GM12878 (cell line): ENCODE data around the gene TPCN2. TPM values are rescaled to one million over a fixed set of nuclear protein-coding genes. Genes with fewer than 3 reads are reported as not detected.

ENCODE experiments used
- ATAC-seq: fragments of 200-7000 bp; cut with Tn5 transposase; 3 replicates; pipeline ENCODE4 v1.9.1; 2020; ENCODE audit warnings: mild to moderate bottlenecking, moderate library complexity
- BruUV-seq: library from RNA; stranded (reverse); fragments of 400-500 nt; replicated peaks from 2 replicates; lab custom pipeline; 2021; lab: Mats Ljungman, UMichigan
- CTCF ChIA-PET: fragments of 300-600 bp; sonication (Branson Sonifier 250); formaldehyde crosslinking; extraction: SDS; loops from one replicate; lab custom pipeline; 2021; ENCODE audit warnings: inconsistent platforms; lab: Yijun Ruan, JAX
- POLR2A ChIA-PET: fragments of 350-600 bp; formaldehyde crosslinking; extraction: SDS; loops from one replicate; lab custom pipeline; 2021; ENCODE audit warnings: inconsistent platforms; lab: Charles Lee
- RAD21 ChIA-PET: fragments of 300-600 bp; sonication (Branson Sonifier 250); formaldehyde crosslinking; loops from one replicate; lab custom pipeline; 2023; ENCODE audit warnings: antibody characterized with exemption; ENCODE audit not compliant: unreplicated experiment; lab: Charles Lee
- SMC1A ChIA-PET: fragments of 300-600 bp; sonication (Branson Sonifier 250); formaldehyde crosslinking; loops from one replicate; lab custom pipeline; 2023; ENCODE audit not compliant: unreplicated experiment, uncharacterized antibody; lab: Charles Lee
- DNase-seq: peaks from one replicate; pipeline ENCODE4 v3.0.0-alpha.2; 2011; ENCODE audit warnings: low read depth, low spot score
- FAIRE-seq: peaks from 3 replicates; lab custom pipeline; 2011; peaks lifted over from hg19 to GRCh38; lab: Jason Lieb, UNC
- H2AFZ ChIP-seq: 2 replicates; pipeline ENCODE4 v1.6.0; 2011; ENCODE audit warnings: low read depth, low read length, control low read depth; ENCODE audit not compliant: control insufficient read depth
- H3K27ac ChIP-seq: 2 replicates; pipeline ENCODE4 v1.5.1; 2011; ENCODE audit warnings: control low read depth; ENCODE audit not compliant: control insufficient read depth, insufficient read depth
- H3K27me3 ChIP-seq, 2 experiments: replicated peaks in 1 of 2; 2 replicates each; pipeline versions ENCODE4 v1.6.0 to v1.6.1; 2011; ENCODE audit warnings: low read length in 1 of 2; ENCODE audit not compliant: control insufficient read depth in 2 of 2, insufficient read depth in 2 of 2
- H3K36me3 ChIP-seq, 2 experiments: 2 replicates each; pipeline ENCODE4 v1.5.1; 2011; ENCODE audit warnings: low read length in 1 of 2; ENCODE audit not compliant: control insufficient read depth in 2 of 2, insufficient read depth in 2 of 2
- H3K4me1 ChIP-seq: 2 replicates; pipeline ENCODE4 v1.6.1; 2011; ENCODE audit warnings: mild to moderate bottlenecking, low read length, moderate library complexity, mixed read lengths; ENCODE audit not compliant: control insufficient read depth, insufficient read depth
- H3K4me2 ChIP-seq: 2 replicates; pipeline ENCODE4 v1.6.0; 2011; ENCODE audit warnings: control low read depth; ENCODE audit not compliant: control insufficient read depth, insufficient read depth
- H3K4me3 ChIP-seq: fragments of 200-600 bp; sonication (generic); 2 replicates; pipeline ENCODE4 v1.5.1; 2016
- H3K79me2 ChIP-seq: 2 replicates; pipeline ENCODE4 v1.6.0; 2011; ENCODE audit warnings: low read length; ENCODE audit not compliant: control insufficient read depth, insufficient read depth
- H3K9ac ChIP-seq: 2 replicates; pipeline ENCODE4 v1.8.0; 2011; ENCODE audit warnings: low read length, control low read depth, mixed read lengths; ENCODE audit not compliant: control insufficient read depth, insufficient read depth
- H3K9me3 ChIP-seq: replicated peaks from 3 replicates; pipeline ENCODE4 v1.5.1; 2011; ENCODE audit warnings: mild to moderate bottlenecking, low read length; ENCODE audit not compliant: control insufficient read depth, insufficient read depth
- H4K20me1 ChIP-seq: 2 replicates; pipeline ENCODE4 v1.6.0; 2011; ENCODE audit not compliant: control insufficient read depth, insufficient read depth
- BRCA1 ChIP-seq: IDR thresholded peaks from 2 replicates; pipeline ENCODE4 v1.6.1; 2011; ENCODE audit warnings: low read depth, low read length, improper control_type of control experiment
- CBFB ChIP-seq: IDR thresholded peaks from 2 replicates; pipeline ENCODE4 v1.6.1; 2016; ENCODE audit warnings: antibody characterized with exemption, low read depth
- CBX5 ChIP-seq: sonication (generic); IDR thresholded peaks from 2 replicates; pipeline ENCODE4 v1.6.1; 2016; ENCODE audit warnings: low read depth, moderate library complexity, mild to moderate bottlenecking, inconsistent platforms
- CHD2 ChIP-seq: IDR thresholded peaks from 2 replicates; pipeline ENCODE4 v1.6.1; 2011; ENCODE audit warnings: low read depth, low read length, improper control_type of control experiment, borderline replicate concordance
- JUND ChIP-seq: IDR thresholded peaks from 2 replicates; pipeline ENCODE4 v1.6.1; 2012; ENCODE audit warnings: low read depth, mild to moderate bottlenecking, low read length, improper control_type of control experiment, moderate library complexity
- LARP7 ChIP-seq: fragments of 450-650 bp; IDR thresholded peaks from 2 replicates; pipeline ENCODE4 v1.6.1; 2017; ENCODE audit warnings: mild to moderate bottlenecking
- NFIC ChIP-seq: IDR thresholded peaks from 2 replicates; pipeline ENCODE4 v1.6.1; 2012; ENCODE audit warnings: low read depth, mild to moderate bottlenecking, inconsistent platforms, low read length, moderate library complexity
- NR2C2 ChIP-seq: IDR thresholded peaks from 2 replicates; pipeline ENCODE4 v1.6.1; 2011; ENCODE audit warnings: borderline replicate concordance, low read depth; ENCODE audit not compliant: control insufficient read depth, insufficient read length
- RCOR1 ChIP-seq: conservative IDR thresholded peaks from 2 replicates; pipeline ENCODE4 v1.6.1; 2012; ENCODE audit warnings: low read depth, low read length, improper control_type of control experiment
- SMAD1 ChIP-seq: fragments of 450-650 bp; IDR thresholded peaks from 2 replicates; pipeline ENCODE4 v1.6.1; 2018; ENCODE audit warnings: mild to moderate bottlenecking, low read depth; ENCODE audit not compliant: partially characterized antibody
- SMAD5 ChIP-seq: IDR thresholded peaks from 2 replicates; pipeline ENCODE4 v1.6.1; 2016; ENCODE audit warnings: antibody characterized with exemption, low read depth
- SRF ChIP-seq, 2 experiments: IDR thresholded peaks; 2 replicates each; pipeline ENCODE4 v1.6.1; 2011; ENCODE audit warnings: low read depth in 2 of 2, low read length in 2 of 2, mild to moderate bottlenecking in 1 of 2, moderate library complexity in 1 of 2
- TBL1XR1 ChIP-seq: IDR thresholded peaks from 2 replicates; pipeline ENCODE4 v1.6.1; 2012; ENCODE audit warnings: low read depth, low read length, improper control_type of control experiment
- TCF3 ChIP-seq: IDR thresholded peaks from 2 replicates; pipeline ENCODE4 v1.6.1; 2012; ENCODE audit warnings: low read depth, mild to moderate bottlenecking, low read length, borderline replicate concordance; ENCODE audit not compliant: insufficient read depth
- YBX1 ChIP-seq: fragments of 450-650 bp; IDR thresholded peaks from 2 replicates; pipeline ENCODE4 v1.6.1; 2016; ENCODE audit warnings: antibody characterized with exemption
- ZNF24 ChIP-seq: fragments of 450-650 bp; IDR thresholded peaks from 2 replicates; pipeline ENCODE4 v1.6.1; 2017; ENCODE audit warnings: antibody characterized with exemption, mild to moderate bottlenecking
- WGBS: methylation state at CpG from one replicate; pipeline ENCODE4 v1.1.6; 2016; ENCODE audit warnings: low lambda C conversion rate; ENCODE audit not compliant: insufficient replicate concordance, insufficient coverage; ENCODE audit errors: missing lambda C conversion rate; 5-methylcytosine and 5-hydroxymethylcytosine counted together
- in situ Hi-C: fragments of 300-500 bp; cut with MboI; formaldehyde crosslinking; loops from 9 replicates; pipeline ENCODE4 v1.14.3; 2018; ENCODE audit warnings: mixed read lengths
- intact Hi-C: fragments of 100-400 bp; cut with micrococcal nuclease; formaldehyde crosslinking; loops from one replicate; pipeline ENCODE4 v1.14.2; 2022; ENCODE audit not compliant: unreplicated experiment
- polyA plus RNA-seq, 11 experiments: library from polyadenylated mRNA; depleted of rRNA in 4 of 11; unstranded in 6 of 11; stranded (reverse) in 5 of 11; fragments of >200 nt; fragmentation: Nextera tagmentation in 4 of 11; fragmentation: Illumina TruSeq in 1 of 11; extraction: Ambion mirVana in 4 of 11; extraction: Trizol in 1 of 11; gene quantifications; 1 replicate in 1 of 11; 2 replicates in 10 of 11; pipeline versions ENCODE4 v1.2.1 to v1.2.3, GENCODE V29; 2011 to 2016; ENCODE audit warnings: inconsistent platforms in 2 of 11, missing spikeins in 2 of 11, low read depth in 1 of 11
- total RNA-seq, 4 experiments: library from RNA; depleted of rRNA in 3 of 4; stranded (reverse); fragments of >200 nt in 3 of 4; fragmentation: Illumina TruSeq in 1 of 4; extraction: Trizol in 1 of 4; gene quantifications; 2 replicates each; pipeline versions ENCODE4 v1.2.1 to v1.2.3, GENCODE V29; 2013 to 2021
- TF ChIP-seq, protein P1 (sequence below): fragments of 450-650 bp; IDR thresholded peaks from 2 replicates; pipeline ENCODE4 v1.6.1; 2017; ENCODE audit warnings: low read depth, mild to moderate bottlenecking, moderate library complexity
- TF ChIP-seq, protein P2 (sequence below): IDR thresholded peaks from 2 replicates; pipeline ENCODE4 v1.6.1; 2011; ENCODE audit warnings: low read depth, mild to moderate bottlenecking, low read length, moderate library complexity, borderline replicate concordance; ENCODE audit errors: extremely low read depth
- TF ChIP-seq, protein P3 (sequence below): fragments of 450-650 bp; IDR thresholded peaks from 2 replicates; pipeline ENCODE4 v1.6.1; 2014; ENCODE audit warnings: mild to moderate bottlenecking

TPCN2 gene
- total and polyA plus RNA-seq, 10 of the 15 experiments (the other 5 are each of a cell fraction or from before 2014, with no cell fraction given) = 1.7 to 18.4 (median 8.4) TPM

GRCh38 chr11:69136471-69136870 lies 87.7 kb downstream of the TPCN2 start:
- no peak for TF ChIP-seq NR2C2
- TF ChIP-seq SMAD5 = no peak
- TF ChIP-seq NFIC = no peak
- no peak for TF ChIP-seq RCOR1
- no peak for TF ChIP-seq BRCA1
- TF ChIP-seq TCF3 = no peak
- TF ChIP-seq CBFB = no peak
- no peak for TF ChIP-seq LARP7
- TF ChIP-seq, protein P1, sequence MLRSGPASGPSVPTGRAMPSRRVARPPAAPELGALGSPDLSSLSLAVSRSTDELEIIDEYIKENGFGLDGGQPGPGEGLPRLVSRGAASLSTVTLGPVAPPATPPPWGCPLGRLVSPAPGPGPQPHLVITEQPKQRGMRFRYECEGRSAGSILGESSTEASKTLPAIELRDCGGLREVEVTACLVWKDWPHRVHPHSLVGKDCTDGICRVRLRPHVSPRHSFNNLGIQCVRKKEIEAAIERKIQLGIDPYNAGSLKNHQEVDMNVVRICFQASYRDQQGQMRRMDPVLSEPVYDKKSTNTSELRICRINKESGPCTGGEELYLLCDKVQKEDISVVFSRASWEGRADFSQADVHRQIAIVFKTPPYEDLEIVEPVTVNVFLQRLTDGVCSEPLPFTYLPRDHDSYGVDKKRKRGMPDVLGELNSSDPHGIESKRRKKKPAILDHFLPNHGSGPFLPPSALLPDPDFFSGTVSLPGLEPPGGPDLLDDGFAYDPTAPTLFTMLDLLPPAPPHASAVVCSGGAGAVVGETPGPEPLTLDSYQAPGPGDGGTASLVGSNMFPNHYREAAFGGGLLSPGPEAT = no peak
- TF ChIP-seq, protein P2, sequence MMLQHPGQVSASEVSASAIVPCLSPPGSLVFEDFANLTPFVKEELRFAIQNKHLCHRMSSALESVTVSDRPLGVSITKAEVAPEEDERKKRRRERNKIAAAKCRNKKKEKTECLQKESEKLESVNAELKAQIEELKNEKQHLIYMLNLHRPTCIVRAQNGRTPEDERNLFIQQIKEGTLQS = no peak
- no peak for TF ChIP-seq YBX1
- TF ChIP-seq SRF (IDR thresholded peaks at IDR 0.05; ENCODE audit: low read depth in 2 of 2, low read length in 2 of 2) = no peak
- no peak for TF ChIP-seq SMAD1
- no peak for TF ChIP-seq TBL1XR1
- TF ChIP-seq ZNF24 = no peak
- TF ChIP-seq, protein P3, sequence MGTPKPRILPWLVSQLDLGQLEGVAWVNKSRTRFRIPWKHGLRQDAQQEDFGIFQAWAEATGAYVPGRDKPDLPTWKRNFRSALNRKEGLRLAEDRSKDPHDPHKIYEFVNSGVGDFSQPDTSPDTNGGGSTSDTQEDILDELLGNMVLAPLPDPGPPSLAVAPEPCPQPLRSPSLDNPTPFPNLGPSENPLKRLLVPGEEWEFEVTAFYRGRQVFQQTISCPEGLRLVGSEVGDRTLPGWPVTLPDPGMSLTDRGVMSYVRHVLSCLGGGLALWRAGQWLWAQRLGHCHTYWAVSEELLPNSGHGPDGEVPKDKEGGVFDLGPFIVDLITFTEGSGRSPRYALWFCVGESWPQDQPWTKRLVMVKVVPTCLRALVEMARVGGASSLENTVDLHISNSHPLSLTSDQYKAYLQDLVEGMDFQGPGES = no peak
- no peak for TF ChIP-seq CBX5
- no peak for TF ChIP-seq CHD2
- TF ChIP-seq JUND = no peak
- TF ChIP-seq, all 136 proteins: peak for 0
- Histone ChIP-seq H3K27ac (no peak overlapping the region), H3K4me2 (no peak overlapping the region), H3K9ac (no peak overlapping the region), H3K79me2 (no peaks in the 10 kb centered on the region), H4K20me1 (no peaks in the 10 kb centered on the region), H3K9me3 (peaks cover 29% of the 10 kb centered on the region; the same call in 2 of the 3 replicates), H3K36me3 (no peaks in the 10 kb centered on the region), H3K4me1 (peaks cover 14% of the 10 kb centered on the region), H2AFZ (no peak overlapping the region), H3K27me3 (no peaks in the 10 kb centered on the region), H3K4me3 (no peak overlapping the region)
- ChIA-PET SMC1A (no interaction called here), CTCF (no interaction called here), POLR2A (no interaction called here), RAD21 (no interaction called here)
- intact Hi-C loops (no loop called here), in situ Hi-C loops (no loop called here)
- no TSS peak for BruUV-seq
- ATAC-seq (no peak), DNase-seq (no peak), FAIRE-seq (no peak)
- WGBS = 94% methylated on average over 9 of the region's 9 CpGs
